Gastroesophageal sphincter (tissue), 4 donors: ENCODE data around the gene BBS7. TPM values are rescaled to one million over a fixed set of nuclear protein-coding genes. Genes with fewer than 3 reads are reported as not detected.

Experiments
- ATAC-seq: fragments of 150-250 bp; one replicate; pipeline ENCODE4 v1.9.1; 2016; ENCODE audit warnings: mild to moderate bottlenecking, moderate library complexity
- H3K27ac ChIP-seq, 4 donors: fragments of 200-600 bp; sonication (generic) in 3 of 4; 1 replicate in 3 of 4; 2 replicates in 1 of 4; pipeline ENCODE4 v1.5.1; 2016 to 2019
- H3K27me3 ChIP-seq: fragments of 200-600 bp; sonication (generic); one replicate; pipeline ENCODE4 v1.5.1; 2019
- H3K36me3 ChIP-seq, 2 donors: fragments of 200-600 bp; sonication (generic); one replicate each; pipeline ENCODE4 v1.5.1; 2019; ENCODE audit warnings: control low read depth in 1 of 2
- H3K4me1 ChIP-seq, 3 donors: fragments of 200-600 bp; sonication (generic); 1 replicate in 2 of 3; 2 replicates in 1 of 3; pipeline ENCODE4 v1.5.1; 2016 to 2019; ENCODE audit warnings: control low read depth in 2 of 3
- H3K4me3 ChIP-seq, 2 donors: fragments of 200-600 bp; sonication (generic); one replicate each; pipeline ENCODE4 v1.5.1; 2019; ENCODE audit warnings: mild to moderate bottlenecking in 1 of 2, moderate library complexity in 1 of 2
- H3K9me3 ChIP-seq, 3 donors: fragments of 200-600 bp; sonication (generic); one replicate each; pipeline ENCODE4 v1.5.1; 2017 to 2019; ENCODE audit warnings: control low read depth in 2 of 3
- EP300 ChIP-seq: sonication (generic); formaldehyde crosslinking; IDR thresholded peaks from one replicate; pipeline ENCODE4 v1.6.1; 2017; ENCODE audit warnings: antibody characterized with exemption, mild to moderate bottlenecking
- POLR2A ChIP-seq, 2 donors: fragments of 450-650 bp; IDR thresholded peaks; one replicate each; pipeline ENCODE4 v1.6.1; 2017; ENCODE audit warnings: antibody characterized with exemption in 2 of 2, mild to moderate bottlenecking in 2 of 2, moderate library complexity in 1 of 2
- POLR2AphosphoS5 ChIP-seq: sonication (generic); formaldehyde crosslinking; IDR thresholded peaks from one replicate; pipeline ENCODE4 v1.6.1; 2017; ENCODE audit warnings: antibody characterized with exemption
- WGBS, 2 donors: methylation state at CpG; one replicate each; pipeline ENCODE4 v1.1.5; 2018; ENCODE audit warnings: low coverage in 1 of 2; 5-methylcytosine and 5-hydroxymethylcytosine counted together
- total RNA-seq, 4 donors: library from RNA; depleted of rRNA; stranded (reverse); fragments of >200 nt; gene quantifications; one replicate each; pipeline ENCODE4 v1.1.0, GENCODE V29; 2016
- TF ChIP-seq, protein P1 (sequence below), 4 experiments: fragments of 200-600 bp in 2 of 4; fragments of 450-650 bp in 2 of 4; sonication (generic) in 1 of 4; IDR thresholded peaks; one replicate each; pipeline ENCODE4 v1.5.1; 2017 to 2019; ENCODE audit warnings: antibody characterized with exemption in 4 of 4, mild to moderate bottlenecking in 2 of 4, moderate library complexity in 2 of 4

BBS7 gene
- total RNA-seq, 4 donors from 2014 or later = 13.3 to 23.1 (median 20.4) TPM

DNA sequence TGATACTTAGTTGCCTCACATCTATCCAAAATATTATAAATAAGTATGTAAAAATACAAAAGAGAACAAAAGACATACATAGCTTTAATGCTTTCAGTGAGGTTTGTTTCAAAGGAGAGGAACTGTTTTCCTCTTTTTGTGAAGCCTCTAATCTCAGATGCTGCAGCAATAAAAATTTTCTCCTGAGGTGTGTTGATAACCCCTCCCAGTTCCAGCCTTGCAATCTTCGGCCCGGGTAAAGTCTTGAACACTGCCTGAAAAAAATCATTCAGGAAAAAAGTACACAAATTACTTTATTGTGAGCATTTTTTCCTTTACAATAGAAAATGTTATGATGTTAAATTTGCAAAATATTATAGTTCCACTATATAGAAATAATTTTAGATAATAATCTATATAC lies 8.8 kb downstream of the BBS7 start:
- no peak for ATAC-seq
- H3K27ac ChIP-seq = no peak overlapping the region
- H3K27me3 ChIP-seq = no peaks in the 10 kb centered on the region
- H3K4me1 ChIP-seq = no peaks in the 10 kb centered on the region
- H3K36me3 ChIP-seq = peaks cover 0 to 72% of the 10 kb centered on the region in 2 donors
- 71% methylated on average over 2 of the region's 2 CpGs; no CpG with 5 or more reads in 1 of the 2 donors for WGBS, 2 donors
- H3K4me3 ChIP-seq = no peak overlapping the region
- TF ChIP-seq, protein P1, sequence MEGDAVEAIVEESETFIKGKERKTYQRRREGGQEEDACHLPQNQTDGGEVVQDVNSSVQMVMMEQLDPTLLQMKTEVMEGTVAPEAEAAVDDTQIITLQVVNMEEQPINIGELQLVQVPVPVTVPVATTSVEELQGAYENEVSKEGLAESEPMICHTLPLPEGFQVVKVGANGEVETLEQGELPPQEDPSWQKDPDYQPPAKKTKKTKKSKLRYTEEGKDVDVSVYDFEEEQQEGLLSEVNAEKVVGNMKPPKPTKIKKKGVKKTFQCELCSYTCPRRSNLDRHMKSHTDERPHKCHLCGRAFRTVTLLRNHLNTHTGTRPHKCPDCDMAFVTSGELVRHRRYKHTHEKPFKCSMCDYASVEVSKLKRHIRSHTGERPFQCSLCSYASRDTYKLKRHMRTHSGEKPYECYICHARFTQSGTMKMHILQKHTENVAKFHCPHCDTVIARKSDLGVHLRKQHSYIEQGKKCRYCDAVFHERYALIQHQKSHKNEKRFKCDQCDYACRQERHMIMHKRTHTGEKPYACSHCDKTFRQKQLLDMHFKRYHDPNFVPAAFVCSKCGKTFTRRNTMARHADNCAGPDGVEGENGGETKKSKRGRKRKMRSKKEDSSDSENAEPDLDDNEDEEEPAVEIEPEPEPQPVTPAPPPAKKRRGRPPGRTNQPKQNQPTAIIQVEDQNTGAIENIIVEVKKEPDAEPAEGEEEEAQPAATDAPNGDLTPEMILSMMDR (IDR thresholded peaks at IDR 0.05) = no peak
- TF ChIP-seq POLR2AphosphoS5 (no peak), EP300 (no peak), POLR2A (IDR thresholded peaks at IDR 0.05) (no peak)
- H3K9me3 ChIP-seq = no peaks in the 10 kb centered on the region

DNA sequence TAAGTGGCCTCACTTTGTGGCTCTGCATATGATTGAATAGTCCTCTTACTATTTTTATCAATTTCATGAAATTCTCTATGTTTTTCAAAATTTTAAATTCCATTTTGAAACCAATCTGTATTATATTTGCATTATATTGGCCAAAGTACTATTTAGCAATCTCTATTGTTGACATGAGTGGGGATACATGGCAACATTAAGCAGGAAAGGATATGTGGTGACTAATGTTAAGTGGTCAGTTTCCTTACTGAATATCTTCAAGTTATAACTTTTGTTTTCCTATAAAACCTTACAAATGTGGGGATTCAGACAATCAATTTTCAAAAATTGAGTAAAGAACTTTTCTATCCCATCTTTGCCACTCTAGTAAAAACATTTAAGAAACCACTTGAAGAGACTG lies 10.2 kb downstream of the BBS7 start:
- TF ChIP-seq EP300 = no peak
- TF ChIP-seq, protein P1 (IDR thresholded peaks at IDR 0.05) = no peak
- no peak for TF ChIP-seq POLR2AphosphoS5
- TF ChIP-seq POLR2A (IDR thresholded peaks at IDR 0.05) = no peak
- H3K27ac ChIP-seq = no peak overlapping the region
- H3K9me3 ChIP-seq = no peaks in the 10 kb centered on the region
- H3K27me3 ChIP-seq = no peaks in the 10 kb centered on the region
- no peak for ATAC-seq
- peaks cover 0 to 72% of the 10 kb centered on the region in 2 donors for H3K36me3 ChIP-seq
- H3K4me3 ChIP-seq = no peak overlapping the region
- no peaks in the 10 kb centered on the region for H3K4me1 ChIP-seq

DNA sequence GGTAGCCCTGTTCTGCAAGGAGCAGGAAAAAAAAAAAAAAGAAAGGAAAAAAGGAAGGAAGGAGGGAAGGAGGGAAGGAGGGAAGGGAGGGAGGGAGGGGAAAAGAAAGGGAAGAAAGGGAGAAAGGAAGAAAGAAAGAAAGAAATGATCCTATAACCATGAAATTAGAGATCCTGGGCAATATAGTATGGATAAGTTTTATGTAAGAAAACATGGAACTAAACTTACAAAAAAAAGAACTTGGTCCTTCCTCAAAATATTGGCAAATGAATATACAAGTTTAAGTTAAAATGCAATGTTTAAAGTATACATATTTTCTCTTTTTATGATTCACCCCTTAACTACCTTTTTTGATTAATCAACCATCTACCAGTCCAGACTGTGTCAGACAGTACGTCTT lies 18.9 kb downstream of the BBS7 start:
- no peak for TF ChIP-seq POLR2A (IDR thresholded peaks at IDR 0.05)
- TF ChIP-seq, protein P1 (IDR thresholded peaks at IDR 0.05) = no peak
- TF ChIP-seq POLR2AphosphoS5 = no peak
- TF ChIP-seq EP300 = no peak
- 80 to 100% methylated on average over 1 of the region's 1 CpG for WGBS, 2 donors
- Histone ChIP-seq H3K27me3 (no peaks in the 10 kb centered on the region), H3K9me3 (no peaks in the 10 kb centered on the region), H3K4me1 (no peaks in the 10 kb centered on the region), H3K4me3 (no peak overlapping the region), H3K36me3 (peaks cover 0 to 74% of the 10 kb centered on the region in 2 donors), H3K27ac (no peak overlapping the region)
- ATAC-seq = no peak

DNA sequence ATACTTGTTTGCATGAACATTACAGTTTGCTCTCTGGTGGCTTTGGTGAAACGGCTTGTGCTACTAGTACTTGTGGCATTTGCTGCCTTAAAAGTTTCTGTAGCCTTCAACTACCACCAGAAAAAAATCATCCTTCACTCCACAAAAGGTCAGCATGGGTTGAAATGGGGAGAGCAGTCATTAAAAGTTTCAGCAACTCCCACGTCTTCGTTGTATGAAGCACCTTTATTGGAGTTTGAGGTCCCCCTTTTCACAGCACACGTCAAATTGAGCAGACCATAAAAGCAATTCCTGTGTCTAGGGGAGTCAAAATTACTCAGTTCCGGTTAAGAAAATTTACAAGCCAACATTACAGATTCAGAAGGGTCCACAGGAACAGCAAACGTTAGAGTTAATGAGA lies 23.6 kb downstream of the BBS7 start:
- WGBS, 2 donors = 83 to 86% methylated on average over 5 to 6 of the region's 6 CpGs
- no peak for ATAC-seq
- Histone ChIP-seq H3K27ac (no peak overlapping the region), H3K4me3 (no peak overlapping the region), H3K9me3 (no peaks in the 10 kb centered on the region), H3K36me3 (peaks cover 5 to 85% of the 10 kb centered on the region in 2 donors), H3K27me3 (no peaks in the 10 kb centered on the region), H3K4me1 (no peaks in the 10 kb centered on the region)
- TF ChIP-seq, protein P1 (IDR thresholded peaks at IDR 0.05) = no peak
- TF ChIP-seq POLR2A (IDR thresholded peaks at IDR 0.05) (no peak), EP300 (no peak), POLR2AphosphoS5 (no peak)

DNA sequence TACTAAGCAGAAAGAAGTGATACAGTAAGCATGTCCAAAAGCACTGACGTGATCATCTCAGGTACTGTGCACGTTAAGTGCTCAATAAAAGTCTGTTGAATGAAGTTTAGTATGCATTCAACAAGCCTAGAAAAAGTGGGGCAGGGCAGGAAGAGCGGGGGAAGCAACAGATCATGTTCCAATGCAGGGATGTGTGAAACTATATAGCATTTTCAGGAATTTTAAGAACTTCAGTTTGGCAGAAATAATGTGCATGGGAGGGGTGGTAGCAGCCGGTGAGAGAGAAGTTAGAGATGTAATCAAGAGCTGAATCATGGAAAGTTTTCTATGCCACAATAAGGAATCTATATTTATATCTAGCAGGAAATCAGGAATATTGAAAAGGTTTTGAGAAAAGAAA lies 27.4 kb downstream of the BBS7 start:
- WGBS, 2 donors = 90 to 92% methylated on average over 2 to 4 of the region's 4 CpGs
- peaks cover 5 to 94% of the 10 kb centered on the region in 2 donors for H3K36me3 ChIP-seq

More for the DNA sequence above, 27.4 kb downstream of the BBS7 start:
- Histone ChIP-seq H3K27ac (no peak overlapping the region), H3K9me3 (no peaks in the 10 kb centered on the region), H3K27me3 (no peaks in the 10 kb centered on the region), H3K4me3 (no peak overlapping the region), H3K4me1 (no peaks in the 10 kb centered on the region)
- TF ChIP-seq EP300 (no peak), POLR2AphosphoS5 (no peak), POLR2A (IDR thresholded peaks at IDR 0.05) (no peak)
- TF ChIP-seq, protein P1 (IDR thresholded peaks at IDR 0.05) = no peak
- ATAC-seq = no peak
